HG03354 (cell line): ENCODE results near the gene RTN4RL2.
A peak's percentile ranks its signal among the peaks of the same experiment; 100 is the strongest.

Experiments
- ATAC-seq: cut with Tn5 transposase; IDR thresholded peaks from one replicate; pipeline ENCODE4 v1.9.1; 2021; ENCODE audit warnings: mild to moderate bottlenecking; ENCODE audit not compliant: unreplicated experiment, poor library complexity, severe bottlenecking

Gene RTN4RL2

DNA sequence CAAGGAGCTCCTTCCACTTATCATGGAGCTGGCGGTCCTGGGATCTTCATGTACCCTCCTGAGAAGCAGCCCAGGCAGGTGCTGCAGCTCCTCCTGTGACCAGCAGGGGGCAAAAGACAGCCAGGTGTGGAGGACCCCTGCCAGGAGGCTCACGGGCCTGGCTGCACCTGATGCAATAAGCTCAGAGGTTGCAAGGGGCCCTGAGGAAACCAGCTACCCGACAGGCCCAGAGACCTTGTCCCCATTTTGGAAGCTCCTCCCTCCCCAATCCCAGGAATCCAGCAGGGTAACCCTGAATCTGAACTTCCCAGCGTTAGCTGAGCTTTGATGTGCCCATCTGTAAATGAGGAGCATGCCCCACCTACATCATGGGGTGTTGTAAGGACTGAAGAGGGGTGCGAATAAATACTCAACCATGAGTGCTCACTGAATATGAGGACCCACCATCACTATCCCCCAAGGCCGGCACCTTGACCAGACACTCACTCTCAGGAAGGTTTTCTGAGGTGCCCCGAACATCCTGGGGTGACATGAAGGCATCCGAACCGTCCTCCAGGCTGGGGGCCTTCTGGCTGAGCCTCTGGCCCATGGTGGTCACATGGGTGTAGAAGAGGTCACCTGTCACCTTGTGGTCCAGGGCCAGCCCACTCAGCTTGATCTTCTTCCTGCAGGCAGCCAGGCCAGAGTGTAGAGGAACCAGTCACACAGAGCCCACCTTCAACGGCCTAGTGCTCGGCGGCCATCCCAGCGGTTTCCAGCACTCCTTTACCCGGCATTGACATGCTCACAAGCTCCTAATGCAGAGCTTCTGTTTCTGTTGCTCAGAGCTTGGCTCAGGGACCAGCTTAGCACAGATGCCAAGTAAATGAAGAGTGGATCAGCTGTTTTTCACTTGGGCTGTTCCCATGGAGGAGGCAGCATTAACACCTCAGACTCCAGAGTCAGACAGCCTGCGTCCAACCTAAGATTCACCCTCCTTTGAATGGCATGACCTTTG is 33.5 kb downstream of the RTN4RL2 start:
- ATAC-seq, result peak; percentile 84

DNA sequence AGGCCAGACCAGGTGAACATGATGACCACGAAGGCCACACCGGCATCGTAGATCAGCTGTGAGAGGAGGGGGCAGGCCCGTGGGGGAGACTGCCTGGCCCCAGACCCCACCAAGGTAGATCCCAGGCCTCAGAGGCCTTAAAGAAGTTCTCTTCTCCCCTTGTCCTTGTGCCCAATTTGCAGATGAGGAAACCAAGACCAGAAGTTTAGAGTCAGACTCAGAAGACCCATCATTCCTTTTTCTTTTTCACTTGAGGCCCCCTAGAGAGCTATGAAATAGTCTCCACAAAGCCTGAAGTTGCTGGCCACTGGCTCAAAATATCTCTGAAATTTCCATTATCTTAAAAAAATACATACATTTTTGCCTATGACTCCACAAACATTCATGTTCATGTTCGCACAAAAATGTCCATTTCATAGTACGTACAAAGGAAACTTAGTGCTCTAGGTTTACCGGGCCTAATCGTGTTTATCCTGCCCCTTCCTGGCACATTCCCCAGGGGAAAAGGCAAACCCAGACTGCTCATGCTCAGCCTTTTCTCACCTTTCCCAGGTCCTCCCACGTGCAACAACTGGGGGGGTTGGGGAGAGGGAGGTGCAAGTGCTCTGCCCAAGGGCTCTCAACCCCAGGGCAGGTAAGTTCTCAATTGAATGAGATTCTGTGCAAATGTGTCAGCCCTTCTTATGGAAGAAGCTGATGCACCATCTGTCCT is 35.9 kb downstream of the RTN4RL2 start:
- no peak for ATAC-seq

DNA sequence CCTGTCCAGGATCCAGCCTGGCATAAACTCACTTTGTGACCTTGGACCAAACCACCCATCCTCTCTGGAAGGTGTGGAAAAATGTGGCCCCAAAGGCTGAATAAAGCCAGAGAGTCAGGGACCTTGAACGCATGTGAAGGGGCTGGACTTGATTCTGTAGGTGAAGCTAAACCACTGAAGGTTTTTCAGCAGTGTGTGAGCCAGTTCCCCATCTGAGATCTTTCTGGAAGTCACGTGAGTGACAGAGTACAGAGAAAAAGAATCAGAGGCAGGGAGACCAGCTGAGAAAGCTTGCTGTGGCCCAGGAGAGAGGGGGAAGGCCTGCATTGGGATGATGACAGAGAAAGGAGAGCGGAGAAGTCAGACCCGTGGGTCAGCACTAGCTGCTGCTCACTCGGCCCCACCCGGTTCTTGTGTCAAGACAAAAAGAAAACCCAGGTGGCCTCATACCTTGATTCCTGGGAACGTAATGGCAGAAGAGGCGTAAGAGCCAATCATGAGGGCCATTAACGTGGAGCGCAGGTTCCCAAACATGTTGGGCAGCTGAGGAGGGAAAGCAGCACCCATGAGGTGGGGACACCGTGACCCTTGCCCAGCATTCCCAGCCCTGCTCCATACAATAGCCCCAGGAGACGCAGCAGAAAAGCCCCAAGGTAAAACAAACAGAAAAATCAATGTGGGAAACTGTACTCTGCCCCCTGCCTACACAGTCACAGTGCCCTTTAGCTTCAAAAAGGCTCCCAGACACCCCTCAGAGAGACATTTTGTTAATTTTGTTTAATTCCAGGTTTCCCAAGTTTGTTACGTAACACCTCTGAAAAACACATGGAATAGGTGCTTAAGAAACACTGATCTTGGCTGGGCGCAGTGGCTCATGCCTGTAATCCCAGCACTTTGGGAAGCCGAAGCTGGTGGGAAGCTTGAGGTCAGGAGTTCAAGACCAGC is 37.2 kb downstream of the RTN4RL2 start:
- ATAC-seq, result no peak

DNA sequence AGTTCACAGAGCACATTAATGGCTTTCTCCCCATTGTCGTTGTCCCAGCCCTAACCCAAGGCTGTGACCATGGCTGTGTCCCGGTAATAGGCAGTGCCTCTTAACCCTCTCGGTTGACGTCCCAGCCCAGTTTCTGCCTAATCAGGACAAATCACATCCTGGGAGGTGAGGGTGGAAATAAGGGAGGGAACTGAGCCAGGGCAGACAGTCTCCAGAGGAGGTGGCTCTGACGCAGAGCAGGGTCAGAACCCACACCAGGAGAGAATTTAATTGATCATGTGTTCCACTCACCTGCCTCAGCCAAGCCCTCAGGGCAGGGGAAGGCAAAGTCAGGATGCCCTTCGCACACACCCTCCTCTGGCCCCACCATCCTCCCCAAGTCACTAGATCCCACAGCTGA is 38.2 kb downstream of the RTN4RL2 start:
- no peak for ATAC-seq

DNA sequence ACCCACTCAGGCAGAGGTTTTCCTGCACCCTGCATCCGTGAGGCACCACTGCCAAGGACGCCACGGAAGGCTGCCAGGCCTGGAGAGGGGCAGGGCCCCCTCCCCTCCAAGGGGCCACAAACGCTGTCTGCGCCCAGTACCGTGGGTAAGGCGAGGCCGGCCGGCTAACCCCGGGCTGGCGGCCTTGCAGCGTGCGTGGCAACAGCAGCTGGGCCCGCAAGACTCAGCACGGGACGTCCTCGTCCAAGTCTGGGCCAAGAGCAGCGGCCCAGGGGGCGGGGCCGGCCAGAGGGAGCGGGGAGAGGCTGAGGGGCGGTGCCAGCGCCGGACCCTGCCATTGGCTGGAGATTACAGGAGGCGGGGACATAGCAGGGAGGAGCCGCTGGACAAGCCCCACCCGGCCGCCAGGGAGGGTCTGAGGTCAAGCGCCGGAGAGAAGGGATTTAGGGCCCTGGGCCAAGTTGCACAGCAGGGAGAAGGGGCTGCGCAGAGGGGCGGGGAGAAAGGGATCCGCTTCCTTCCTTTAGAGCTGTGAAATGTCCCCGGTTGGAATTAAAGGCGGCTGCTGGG is 39.2 kb downstream of the RTN4RL2 start:
- peak; percentile 100 for ATAC-seq

DNA sequence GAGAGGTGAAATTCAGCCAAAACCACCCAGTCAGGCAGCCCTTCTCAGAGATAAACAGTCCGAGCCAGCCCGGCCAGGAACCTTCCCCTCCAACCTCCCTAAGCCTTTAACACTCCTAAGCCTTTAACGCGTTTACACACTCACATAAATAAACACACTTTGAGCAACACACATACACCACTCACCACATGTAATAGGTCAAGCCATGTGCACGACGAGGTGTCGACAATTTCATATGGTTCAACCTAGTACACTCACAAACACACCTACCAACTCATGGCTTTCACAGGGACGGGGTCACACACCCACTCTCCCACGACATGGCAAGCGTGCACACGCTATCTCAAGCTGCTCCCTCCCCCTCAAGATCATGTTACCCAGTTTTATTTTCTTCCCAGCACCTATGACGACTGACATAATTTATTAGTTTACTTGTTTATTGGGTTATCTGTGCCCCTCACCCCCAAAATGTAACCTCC is 39.7 kb downstream of the RTN4RL2 start:
- peak; percentile 9 for ATAC-seq

DNA sequence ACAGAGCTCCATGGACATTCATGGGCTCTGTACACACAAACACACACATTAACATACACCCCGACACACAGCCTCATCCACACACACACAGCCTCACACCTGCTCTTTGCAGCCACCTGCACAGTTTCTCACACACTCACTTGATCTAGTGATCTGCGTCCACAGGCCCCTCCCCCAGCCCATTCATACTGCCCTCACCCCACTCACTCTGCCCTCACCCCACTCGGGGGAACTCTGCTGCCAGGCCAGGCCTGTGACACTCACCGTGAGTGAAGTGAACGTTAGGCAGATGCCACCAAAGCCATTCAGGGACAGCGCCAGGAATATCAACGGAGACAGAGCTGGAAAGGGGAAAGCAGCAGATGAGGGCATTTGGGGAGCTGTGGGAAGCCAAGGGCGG is 40.2 kb downstream of the RTN4RL2 start:
- ATAC-seq, result no peak

DNA sequence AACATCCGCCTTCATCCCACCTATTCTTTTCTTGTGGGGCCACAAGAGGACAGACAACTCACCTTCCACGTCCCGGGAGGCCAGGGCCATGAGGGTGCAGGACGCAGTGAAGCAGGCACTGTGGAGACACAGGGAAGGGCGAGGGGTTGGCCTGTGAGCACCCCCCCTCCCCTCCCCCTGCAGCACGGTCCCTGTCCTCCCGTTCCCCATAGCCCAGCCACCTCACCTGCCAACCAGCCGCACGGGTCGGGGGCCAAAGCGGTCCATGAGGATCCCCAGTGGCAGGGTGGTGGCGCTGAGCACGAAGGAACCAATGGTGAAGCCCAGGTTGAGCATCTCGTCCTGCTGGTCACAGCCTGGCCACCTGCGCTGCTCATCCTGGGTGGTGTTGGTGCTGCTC is 40.6 kb downstream of the RTN4RL2 start:
- no peak for ATAC-seq

DNA sequence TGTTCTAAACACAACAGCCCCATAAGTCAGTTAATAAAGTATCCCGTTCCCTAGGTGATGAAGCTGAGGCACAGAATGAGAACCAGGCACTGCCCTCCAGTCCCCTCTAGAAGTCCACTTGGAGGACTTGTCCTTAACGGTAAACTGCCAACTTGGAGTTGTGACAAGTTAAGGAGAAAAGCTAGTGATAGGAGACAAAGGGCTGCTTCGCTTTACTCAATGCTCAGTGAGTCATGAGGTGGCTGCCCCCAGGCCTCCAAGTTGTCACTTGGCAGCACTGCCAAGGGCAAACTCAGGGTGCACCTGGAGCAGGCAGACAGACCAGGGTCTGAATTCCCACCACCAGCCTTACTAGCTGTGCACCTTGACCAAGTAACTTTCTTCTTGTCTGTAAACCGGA is 41.6 kb downstream of the RTN4RL2 start:
- no peak for ATAC-seq

DNA sequence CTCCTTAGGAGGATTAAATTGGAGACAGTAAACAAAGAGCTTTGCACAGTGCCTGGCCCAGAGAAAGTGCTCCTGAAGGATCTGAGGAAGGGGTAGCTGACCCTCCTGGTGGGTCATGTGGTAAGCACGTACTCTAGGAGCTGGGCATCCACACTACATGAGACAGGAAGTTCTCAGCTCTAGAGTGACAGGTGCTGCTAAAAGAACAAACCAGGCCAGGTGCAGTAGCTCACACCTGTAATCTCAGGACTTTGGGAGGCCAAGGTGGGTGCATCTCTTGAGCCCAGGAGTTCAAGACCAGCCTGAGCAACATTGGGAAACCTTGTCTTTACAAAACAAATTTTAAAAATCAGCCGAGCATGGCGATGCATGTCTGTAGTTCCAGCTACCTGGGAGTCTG is 42.0 kb downstream of the RTN4RL2 start:
- ATAC-seq, result no peak

DNA sequence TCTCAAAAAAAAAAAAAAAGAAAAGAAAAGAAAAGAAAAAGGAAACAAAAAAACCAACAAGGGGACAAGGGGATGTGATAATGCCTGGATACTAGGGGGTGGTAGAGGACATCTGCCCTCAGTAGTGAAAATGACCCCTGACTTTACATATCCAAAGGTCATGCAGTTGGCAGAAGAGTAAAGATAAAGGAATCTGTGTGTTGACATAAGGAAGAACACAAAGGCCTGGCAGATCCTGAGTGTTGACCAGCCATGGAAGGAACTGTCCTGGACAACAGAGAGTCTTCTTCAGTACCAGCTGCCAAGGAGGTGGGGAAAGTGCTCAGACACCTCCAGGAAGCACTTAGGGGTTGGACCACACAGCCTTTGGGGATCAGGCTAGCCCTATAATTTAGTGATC is 42.5 kb downstream of the RTN4RL2 start:
- no peak for ATAC-seq

DNA sequence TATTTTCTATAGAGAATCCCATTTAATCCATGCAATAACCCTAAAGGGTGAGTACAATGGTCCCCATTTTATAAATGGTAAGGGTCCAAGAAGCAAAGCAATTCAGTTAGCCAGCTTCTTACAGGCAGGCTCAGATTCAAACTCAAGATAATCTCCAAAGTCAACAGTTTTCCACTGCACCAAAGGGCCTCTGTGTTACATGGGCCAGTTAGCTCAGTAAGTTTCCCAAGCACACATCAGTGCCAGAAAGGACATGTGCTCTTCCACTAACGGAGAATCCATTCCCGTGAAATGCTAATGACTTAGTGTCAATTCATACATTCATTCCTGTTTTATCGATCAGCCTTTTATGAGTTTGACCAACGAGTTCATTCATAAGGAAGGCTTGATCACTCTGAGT is 44.2 kb downstream of the RTN4RL2 start:
- no peak for ATAC-seq

DNA sequence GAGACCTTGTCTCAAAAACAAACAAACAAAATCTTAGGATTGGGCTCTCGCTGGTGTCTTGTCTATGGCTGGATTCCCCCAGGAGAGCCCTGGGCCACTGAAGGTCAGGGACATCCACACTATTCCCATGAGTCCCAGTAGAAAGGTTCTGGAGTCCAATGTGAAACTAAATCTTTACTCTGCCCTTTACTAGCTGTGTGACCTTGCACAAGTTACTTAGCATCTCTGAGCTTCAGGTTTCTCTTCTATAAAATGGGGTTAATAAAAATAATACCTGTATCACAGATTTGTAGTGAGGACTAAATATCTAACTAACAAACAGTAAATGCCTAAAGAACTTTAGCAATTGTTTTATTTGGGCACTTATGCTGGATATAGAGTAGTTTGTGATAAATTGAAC is 46.2 kb downstream of the RTN4RL2 start:
- ATAC-seq, result no peak

DNA sequence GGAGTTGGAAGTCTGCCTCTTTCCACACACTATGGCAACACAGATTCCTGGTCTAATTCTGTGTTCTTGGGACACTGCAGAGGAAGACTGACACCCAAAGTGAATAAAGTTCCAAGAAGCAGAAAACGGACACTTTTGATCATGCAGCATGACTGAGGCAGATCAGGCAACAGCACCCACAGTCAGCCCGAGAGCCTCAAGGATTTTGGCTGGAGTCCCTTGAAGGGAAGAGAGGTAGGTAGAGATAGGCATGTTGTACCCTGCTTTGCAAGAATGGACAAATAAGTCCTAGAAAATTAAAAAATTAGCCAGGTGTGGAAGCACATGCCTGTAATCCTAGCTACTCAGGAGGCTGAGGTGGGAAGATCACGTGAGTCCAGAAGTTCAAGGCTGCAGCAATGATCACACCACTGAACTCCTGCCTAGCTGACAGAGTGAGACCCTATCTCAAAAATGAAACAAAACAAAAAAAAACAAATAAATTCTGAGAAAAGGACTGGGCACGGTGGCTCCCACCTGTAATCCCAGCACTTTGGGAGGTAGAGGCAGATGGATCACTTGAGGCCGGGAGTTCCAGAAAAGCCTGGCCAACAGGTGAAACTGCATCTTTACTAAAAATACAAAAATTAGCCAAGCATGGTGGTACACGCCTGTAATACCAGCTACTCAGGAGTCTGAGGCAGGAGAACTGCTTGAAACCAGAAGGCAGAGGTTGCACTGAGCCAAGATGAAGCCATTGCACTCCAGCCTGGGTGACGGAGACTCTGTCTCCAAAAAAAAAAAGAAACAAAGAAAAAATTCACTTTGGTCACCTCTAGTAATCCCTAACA is 48.2 kb downstream of the RTN4RL2 start:
- ATAC-seq, result no peak

DNA sequence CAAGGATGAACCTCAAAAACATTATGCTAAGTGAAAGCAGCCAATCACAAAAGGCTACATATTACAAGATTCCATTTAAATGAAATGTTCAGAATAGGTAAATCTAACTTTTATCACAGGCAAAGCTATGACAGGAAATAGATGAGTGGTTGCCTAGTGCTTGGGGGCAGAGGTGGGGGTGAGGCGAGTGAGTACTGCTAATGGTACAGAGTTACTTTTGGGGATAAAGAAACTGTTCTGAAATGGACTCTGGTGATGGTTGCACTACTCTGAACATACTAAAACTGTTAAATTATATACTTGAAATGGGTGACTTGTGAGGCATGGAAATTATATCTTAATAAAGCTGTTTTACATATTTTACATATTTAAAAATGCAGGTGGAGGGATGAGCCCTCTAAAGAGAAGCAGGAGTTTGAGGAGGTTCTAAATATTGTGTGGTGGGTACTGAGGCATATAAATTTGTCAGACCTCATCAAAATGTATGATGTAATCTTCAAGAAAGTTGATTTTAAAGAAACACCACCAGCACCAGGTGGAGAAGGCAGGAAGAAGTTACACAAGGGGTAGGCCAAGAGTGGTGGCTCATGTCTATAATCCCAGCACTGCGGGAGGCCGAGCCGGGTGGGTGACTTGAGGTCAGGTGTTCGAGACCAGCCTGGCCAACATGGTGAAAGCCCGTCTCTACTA is 51.6 kb downstream of the RTN4RL2 start:
- no peak for ATAC-seq

DNA sequence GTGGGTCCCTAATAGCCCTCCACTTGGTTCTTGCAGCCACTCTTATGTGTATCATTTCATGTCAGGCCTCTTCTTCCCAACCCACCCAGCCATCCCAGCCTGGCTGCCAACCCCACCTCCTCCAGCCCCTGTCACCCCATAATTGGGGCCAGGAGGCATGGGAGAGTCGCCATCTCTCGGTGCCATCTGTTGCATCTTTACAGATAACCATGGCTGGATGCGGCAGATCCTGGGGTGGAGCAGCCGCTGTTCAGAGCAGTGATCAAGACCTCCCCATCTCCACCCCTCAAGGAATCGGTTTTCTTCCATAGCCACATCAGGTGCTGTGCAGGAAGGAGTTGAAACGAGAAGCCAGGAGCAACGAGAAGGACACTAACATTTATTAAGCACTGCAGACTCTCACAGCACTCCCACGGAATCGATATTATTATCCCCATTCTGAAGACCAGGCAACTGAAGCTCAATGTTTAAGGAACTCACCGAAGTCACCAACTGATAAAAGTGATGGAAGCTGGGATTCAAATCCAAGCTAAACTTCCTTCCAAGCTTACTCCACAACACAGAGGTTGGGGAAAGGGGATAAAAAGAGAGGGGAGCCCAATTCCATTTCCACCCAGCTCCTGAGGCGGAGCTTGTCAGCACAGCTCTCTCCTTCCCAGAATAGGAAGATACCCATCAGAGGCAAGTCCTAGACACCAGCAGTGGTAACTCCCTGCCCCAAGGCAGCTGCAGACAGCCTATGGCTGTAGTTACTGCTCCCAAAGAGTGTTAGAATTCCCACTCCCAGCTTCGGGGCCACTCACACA is 52.5 kb downstream of the RTN4RL2 start:
- ATAC-seq, result no peak

DNA sequence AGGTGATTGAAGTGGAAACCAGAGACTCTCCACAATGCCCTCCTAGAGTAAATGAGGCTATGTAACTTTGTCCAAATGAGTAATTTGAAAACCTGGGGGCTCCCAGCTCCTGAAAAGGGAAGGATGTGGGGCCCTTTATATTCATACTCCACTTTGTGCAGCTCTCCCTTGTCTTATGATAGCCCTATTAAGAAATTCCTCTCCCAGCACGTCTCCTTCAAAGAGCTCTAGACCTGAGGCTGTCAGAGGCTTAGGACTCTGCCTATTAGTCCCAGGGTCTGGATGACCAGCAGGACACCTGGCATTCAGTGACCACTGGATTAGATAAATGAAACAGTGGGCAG is 53.1 kb downstream of the RTN4RL2 start:
- no peak for ATAC-seq
